H9 (cell line): ENCODE measurements around the gene CAMSAP2. TPM values are rescaled to one million over a fixed set of nuclear protein-coding genes. Genes with fewer than 3 reads are reported as not detected.

ENCODE experiments used
- DNase-seq: peaks from one replicate; pipeline ENCODE4 v3.0.0-alpha.2; 2017
- H2AFZ ChIP-seq: one replicate; pipeline ENCODE4 v1.6.1; 2013; ENCODE audit warnings: mild to moderate bottlenecking, low read length, control low read depth, moderate library complexity
- H2AK5ac ChIP-seq: 2 replicates; pipeline ENCODE4 v1.6.1; 2013; ENCODE audit warnings: low read length, control low read depth, mixed read lengths; ENCODE audit not compliant: insufficient read length
- H2BK120ac ChIP-seq: one replicate; pipeline ENCODE4 v1.6.1; 2013; ENCODE audit warnings: low read depth, mild to moderate bottlenecking, low read length, control low read depth, inconsistent platforms; ENCODE audit not compliant: poor library complexity, severe bottlenecking
- H2BK12ac ChIP-seq: 2 replicates; pipeline ENCODE4 v1.6.1; 2013; ENCODE audit warnings: low read length, control low read depth, mixed read lengths, low read depth; ENCODE audit not compliant: insufficient read length
- H2BK15ac ChIP-seq: 2 replicates; pipeline ENCODE4 v1.6.1; 2013; ENCODE audit warnings: low read depth, low read length, control low read depth
- H2BK20ac ChIP-seq: one replicate; pipeline ENCODE4 v1.6.1; 2013; ENCODE audit warnings: low read depth, mild to moderate bottlenecking, low read length, control low read depth, inconsistent platforms; ENCODE audit not compliant: poor library complexity, severe bottlenecking
- H2BK5ac ChIP-seq: 2 replicates; pipeline ENCODE4 v1.6.1; 2013; ENCODE audit warnings: low read length, control low read depth, mixed read lengths; ENCODE audit not compliant: insufficient read length
- H3K14ac ChIP-seq: 2 replicates; pipeline ENCODE4 v1.6.1; 2013; ENCODE audit warnings: low read length, control low read depth; ENCODE audit not compliant: insufficient read depth
- H3K18ac ChIP-seq: 2 replicates; pipeline ENCODE4 v1.6.1; 2013; ENCODE audit warnings: low read depth, mild to moderate bottlenecking, mixed read lengths, low read length, control low read depth; ENCODE audit not compliant: insufficient read length
- H3K23ac ChIP-seq: 2 replicates; pipeline ENCODE4 v1.6.1; 2013; ENCODE audit warnings: low read length, control low read depth, mixed read lengths, low read depth; ENCODE audit not compliant: insufficient read length
- H3K23me2 ChIP-seq: 2 replicates; pipeline ENCODE4 v1.6.1; 2013; ENCODE audit warnings: low read depth, mild to moderate bottlenecking, mixed read lengths, low read length, control low read depth; ENCODE audit not compliant: insufficient read length, poor library complexity, severe bottlenecking
- H3K27ac ChIP-seq: 2 replicates; pipeline ENCODE4 v1.5.1; 2013; ENCODE audit warnings: low read length, control low read depth, mixed read lengths, low read depth; ENCODE audit not compliant: insufficient read length
- H3K27me3 ChIP-seq: 2 replicates; pipeline ENCODE4 v1.6.1; 2013; ENCODE audit warnings: low read length, control low read depth, inconsistent platforms; ENCODE audit not compliant: insufficient read depth
- H3K4ac ChIP-seq: 2 replicates; pipeline ENCODE4 v1.6.1; 2013; ENCODE audit warnings: low read depth, mild to moderate bottlenecking, control low read depth, inconsistent platforms, low read length, moderate library complexity
- H3K4me1 ChIP-seq: 2 replicates; pipeline ENCODE4 v1.6.1; 2013; ENCODE audit warnings: low read length, control low read depth, inconsistent platforms; ENCODE audit not compliant: insufficient read depth
- H3K4me2 ChIP-seq: 2 replicates; pipeline ENCODE4 v1.6.1; 2013; ENCODE audit warnings: low read length, control low read depth, mixed read lengths; ENCODE audit not compliant: insufficient read length, insufficient read depth
- H3K56ac ChIP-seq: 2 replicates; pipeline ENCODE4 v1.6.1; 2013; ENCODE audit warnings: low read depth, mild to moderate bottlenecking, mixed read lengths, low read length, control low read depth; ENCODE audit not compliant: insufficient read length
- H3K79me1 ChIP-seq: 2 replicates; pipeline ENCODE4 v1.6.1; 2013; ENCODE audit warnings: low read depth, mild to moderate bottlenecking, moderate library complexity, low read length, control low read depth, inconsistent platforms; ENCODE audit not compliant: insufficient read depth, poor library complexity, severe bottlenecking
- H3K79me2 ChIP-seq: 2 replicates; pipeline ENCODE4 v1.6.1; 2013; ENCODE audit warnings: low read length, control low read depth, inconsistent platforms; ENCODE audit not compliant: insufficient read depth
- H3K9ac ChIP-seq: 2 replicates; pipeline ENCODE4 v1.6.1; 2013; ENCODE audit warnings: low read length, control low read depth, mixed read lengths; ENCODE audit not compliant: insufficient read length; ENCODE audit errors: extremely low read depth
- H3K9me3 ChIP-seq: one replicate; pipeline ENCODE4 v1.6.1; 2013; ENCODE audit warnings: low read depth, low read length, inconsistent platforms; ENCODE audit not compliant: control insufficient read depth
- H3T11ph ChIP-seq: one replicate; pipeline ENCODE4 v1.6.1; 2013; ENCODE audit warnings: mild to moderate bottlenecking, low read length, control low read depth, inconsistent platforms
- H4K20me1 ChIP-seq: one replicate; pipeline ENCODE4 v1.6.1; 2013; ENCODE audit not compliant: control insufficient read depth, insufficient read length, insufficient read depth
- H4K5ac ChIP-seq: 2 replicates; pipeline ENCODE4 v1.6.1; 2013; ENCODE audit warnings: low read depth, mild to moderate bottlenecking, mixed read lengths, low read length, control low read depth; ENCODE audit not compliant: insufficient read length
- H4K8ac ChIP-seq: replicated peaks from 2 replicates; pipeline ENCODE4 v1.6.1; 2013; ENCODE audit warnings: low read length, control low read depth, mixed read lengths, low read depth; ENCODE audit not compliant: insufficient read length
- H4K91ac ChIP-seq: 2 replicates; pipeline ENCODE4 v1.6.1; 2013; ENCODE audit warnings: low read depth, mild to moderate bottlenecking, moderate library complexity, mixed read lengths, low read length, control low read depth; ENCODE audit not compliant: insufficient read length
- H3K27ac Mint-ChIP-seq, 3 experiments: 2 replicates in 2 of 3; 3 replicates in 1 of 3; pipeline ENCODE4 v1.8.0; 2020 to 2021; ENCODE audit warnings: mixed read lengths in 3 of 3, mild to moderate bottlenecking in 1 of 3, moderate library complexity in 1 of 3
- H3K27me3 Mint-ChIP-seq: 2 replicates; pipeline ENCODE4 v1.8.0; 2021; ENCODE audit warnings: low read depth, mild to moderate bottlenecking, moderate library complexity, mixed read lengths
- H3K36me3 Mint-ChIP-seq, 3 experiments: 2 replicates in 2 of 3; 3 replicates in 1 of 3; pipeline ENCODE4 v1.8.0; 2020 to 2021; ENCODE audit warnings: low read depth in 3 of 3, mixed read lengths in 3 of 3; ENCODE audit not compliant: insufficient read depth in 1 of 3
- H3K4me1 Mint-ChIP-seq, 2 experiments: 2 replicates each; pipeline ENCODE4 v1.8.0; 2020; ENCODE audit warnings: mixed read lengths in 2 of 2
- H3K4me3 Mint-ChIP-seq, 2 experiments: 2 replicates in 1 of 2; 3 replicates in 1 of 2; pipeline ENCODE4 v1.8.0; 2020 to 2021; ENCODE audit warnings: mild to moderate bottlenecking in 2 of 2, mixed read lengths in 2 of 2, moderate library complexity in 1 of 2
- H3K9me3 Mint-ChIP-seq, 2 experiments: 2 replicates in 1 of 2; 3 replicates in 1 of 2; pipeline ENCODE4 v1.8.0; 2020; ENCODE audit warnings: mild to moderate bottlenecking in 2 of 2, mixed read lengths in 2 of 2, moderate library complexity in 1 of 2
- CTCF ChIP-seq: fragments of 200-600 bp; sonication (generic); conservative IDR thresholded peaks from 3 replicates; pipeline ENCODE4 v1.8.0; 2021; ENCODE audit warnings: antibody characterized with exemption, mild to moderate bottlenecking
- WGBS: extraction: QIAGEN DNeasy Blood & Tissue Kit; methylation state at CpG from one replicate; pipeline ENCODE4 v1.1.7; 2013; ENCODE audit warnings: missing lambda C conversion rate, low lambda C conversion rate, mixed read lengths; ENCODE audit not compliant: insufficient read length; ENCODE audit errors: extremely low coverage; 5-methylcytosine and 5-hydroxymethylcytosine counted together
- total RNA-seq: library from RNA; stranded (reverse); gene quantifications from 2 replicates; pipeline ENCODE4 v1.2.1, GENCODE V29; 2021

Gene CAMSAP2
- total RNA-seq, 1 experiment from 2014 or later = 33.7 TPM

- Histone ChIP-seq H2BK120ac (no peak overlapping the region), H3K4ac (no peak overlapping the region), H3K18ac (no peak overlapping the region), H3K4me2 (no peak overlapping the region), H2BK12ac (no peak overlapping the region), H3K9ac (no peak overlapping the region), H3T11ph (no peak overlapping the region), H2BK20ac (no peak overlapping the region), H3K27ac (no peak overlapping the region), H2BK5ac (no peak overlapping the region), H4K91ac (no peak overlapping the region), H3K79me2 (no peaks in the 10 kb centered on the region), H4K5ac (no peak overlapping the region), H3K23ac (no peak overlapping the region), H2BK15ac (no peak overlapping the region), H3K23me2 (no peaks in the 10 kb centered on the region), H4K20me1 (no peaks in the 10 kb centered on the region), H3K56ac (no peak overlapping the region), H3K79me1 (no peaks in the 10 kb centered on the region), H3K27me3 (no peaks in the 10 kb centered on the region), H3K9me3 (no peaks in the 10 kb centered on the region), H3K14ac (no peak overlapping the region), H3K4me1 (peaks cover 4% of the 10 kb centered on the region), H4K8ac (no peak overlapping the region), H2AFZ (no peak overlapping the region), H2AK5ac (no peak overlapping the region)
- Mint-ChIP-seq H3K4me3 (no peak overlapping the region), H3K27ac (no peak overlapping the region; a peak in 1 of 7 replicates), H3K27me3 (no peaks in the 10 kb centered on the region), H3K36me3 (no peaks in the 10 kb centered on the region), H3K9me3 (no peaks in the 10 kb centered on the region), H3K4me1 (peaks cover 17 to 21% of the 10 kb centered on the region in 2 experiments)
- WGBS = no CpG with 5 or more reads among the region's 3 CpGs
- DNase-seq = no peak
- no peak for TF ChIP-seq CTCF
Observed at GRCh38 chr1:200880212-200880611, 141.5 kb downstream of the CAMSAP2 start.
